ENCODE results near the gene LRR1. TPM values are rescaled to one million over a fixed set of nuclear protein-coding genes. Genes with fewer than 3 reads are reported as not detected.
"Not testable (repeated sequence)": the region's sequence is repeated elsewhere in the genome, so short reads cannot be mapped to it uniquely, and the experiment has no call there.

The LRR1 gene
- total RNA-seq, 1 experiment from 2014 or later = 19.0 TPM

DNA sequence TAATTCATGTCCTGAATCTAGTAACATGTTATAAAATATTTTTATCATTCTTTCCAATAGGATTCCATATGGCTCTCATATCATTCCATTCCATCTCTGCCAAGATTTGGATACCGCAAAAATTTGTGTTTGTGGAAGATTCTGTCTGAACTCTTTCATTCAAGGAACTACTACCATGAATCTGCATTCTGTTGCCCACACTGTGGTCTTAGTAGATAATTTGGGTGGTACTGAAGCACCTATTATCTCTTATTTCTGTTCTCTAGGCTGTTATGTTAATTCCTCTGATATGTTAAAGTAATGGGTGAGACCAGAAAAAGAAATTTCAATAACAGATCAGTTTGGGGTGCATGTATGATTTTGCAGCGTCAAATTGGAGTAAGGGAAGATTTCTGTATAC is 15.5 kb downstream of the LRR1 start:
- intact Hi-C loops (cut with micrococcal nuclease; ENCODE audit: unreplicated experiment) = no loop called here
- no TSS peak for BruUV-seq (replicated peaks)
- TF ChIP-seq CTCF (conservative IDR thresholded peaks at IDR 0.05) (no peak), EZH2 (IDR thresholded peaks at IDR 0.05; ENCODE audit: low read depth) (no peak)
- Histone ChIP-seq H3K4me2 (no peak overlapping the region), H2AFZ (no peak overlapping the region), H3K27me3 (ENCODE audit: insufficient read depth, low read depth) (no peaks in the 10 kb centered on the region), H3K9me2 (ENCODE audit: insufficient read depth) (no peaks in the 10 kb centered on the region), H3K4me1 (replicated peaks; ENCODE audit: insufficient read depth) (peaks cover 22% of the 10 kb centered on the region), H4K20me1 (ENCODE audit: insufficient read depth) (peaks cover 21% of the 10 kb centered on the region), H3K36me3 (ENCODE audit: low read depth) (peaks cover 23% of the 10 kb centered on the region; the same call in 1 of the 2 replicates), H3K9me3 (ENCODE audit: insufficient read depth, low read depth) (no peaks in the 10 kb centered on the region), H3K27ac (no peak overlapping the region), H3K79me2 (ENCODE audit: low read depth) (peaks cover 23% of the 10 kb centered on the region), H3F3A (ENCODE audit: insufficient read depth, low read depth) (peaks cover 35% of the 10 kb centered on the region), H3K4me3 (no peak overlapping the region)
- ChIA-PET POLR2A (ENCODE audit: unreplicated experiment) (no interaction called here), CTCF (no interaction called here)
- no peak for DNase-seq

- no peak overlapping the region for H3K4me2 ChIP-seq
- intact Hi-C loops (cut with micrococcal nuclease; ENCODE audit: unreplicated experiment) = no loop called here
- TF ChIP-seq CTCF (conservative IDR thresholded peaks at IDR 0.05) = no peak
- H4K20me1 ChIP-seq (ENCODE audit: insufficient read depth) = peaks cover 28% of the 10 kb centered on the region
- no peak overlapping the region for H3K4me3 ChIP-seq
- BruUV-seq (replicated peaks) = no TSS peak
- H3K9me3 ChIP-seq (ENCODE audit: insufficient read depth, low read depth) = no peaks in the 10 kb centered on the region
- H3K9me2 ChIP-seq (ENCODE audit: insufficient read depth) = no peaks in the 10 kb centered on the region
- no peaks in the 10 kb centered on the region for H3K27me3 ChIP-seq (ENCODE audit: insufficient read depth, low read depth)
- H3K36me3 ChIP-seq (ENCODE audit: low read depth) = peaks cover 24% of the 10 kb centered on the region; the same call in 1 of the 2 replicates
- peaks cover 37% of the 10 kb centered on the region for H3K79me2 ChIP-seq (ENCODE audit: low read depth)
- no peak overlapping the region; the same call in 1 of the 2 replicates for H3K27ac ChIP-seq
- no peak for DNase-seq
- no peak overlapping the region for H2AFZ ChIP-seq
- POLR2A ChIA-PET (ENCODE audit: unreplicated experiment) = no interaction called here
- CTCF ChIA-PET = no interaction called here
- peaks cover 41% of the 10 kb centered on the region for H3F3A ChIP-seq (ENCODE audit: insufficient read depth, low read depth)
- peaks cover 23% of the 10 kb centered on the region for H3K4me1 ChIP-seq (replicated peaks; ENCODE audit: insufficient read depth)
Measured at GRCh38 chr14:49615776-49616175, 17.0 kb downstream of the LRR1 start.

DNA sequence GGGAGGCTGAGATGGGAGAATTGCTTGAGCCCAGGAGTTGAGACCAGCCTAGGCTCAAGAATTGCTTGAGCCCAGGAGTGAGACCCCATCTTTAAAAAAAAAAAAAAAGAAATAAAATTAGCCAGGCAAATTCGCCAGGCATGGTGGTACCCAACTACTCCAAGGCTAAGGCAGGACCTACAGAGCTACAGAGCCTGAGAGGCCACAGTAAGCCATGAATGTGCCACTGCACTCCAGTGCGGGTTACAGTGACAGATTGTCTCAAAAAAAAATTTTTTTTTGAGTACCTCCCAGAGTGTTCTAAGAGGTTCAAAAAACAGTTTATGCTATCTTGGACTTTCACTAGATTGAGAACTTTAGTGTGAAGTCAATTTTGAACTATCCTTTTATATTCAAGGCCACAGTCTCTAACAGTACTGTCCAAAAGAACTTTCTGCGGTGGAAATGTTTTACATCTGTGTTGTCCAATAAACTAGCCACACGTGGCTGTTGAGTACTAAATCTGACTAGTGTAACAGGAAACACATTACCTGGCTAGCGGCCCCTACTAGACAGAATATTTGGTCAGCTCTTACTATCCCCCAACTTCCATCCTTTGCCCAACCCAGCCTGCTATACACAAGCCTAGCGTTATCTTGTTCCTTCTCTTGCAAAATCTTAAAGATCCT is 19.2 kb downstream of the LRR1 start:
- Histone ChIP-seq H3K9me2 (ENCODE audit: insufficient read depth) (no peaks in the 10 kb centered on the region), H3K36me3 (ENCODE audit: low read depth) (peaks cover 24% of the 10 kb centered on the region; the same call in 1 of the 2 replicates), H3K27me3 (ENCODE audit: insufficient read depth, low read depth) (no peaks in the 10 kb centered on the region), H3F3A (ENCODE audit: insufficient read depth, low read depth) (peaks cover 39% of the 10 kb centered on the region), H2AFZ (no peak overlapping the region), H4K20me1 (ENCODE audit: insufficient read depth) (peaks cover 37% of the 10 kb centered on the region), H3K4me3 (no peak overlapping the region; the same call in 1 of the 2 replicates), H3K9me3 (ENCODE audit: insufficient read depth, low read depth) (no peaks in the 10 kb centered on the region), H3K27ac (peak overlapping the region; percentile 47), H3K4me1 (replicated peaks; ENCODE audit: insufficient read depth) (peaks cover 36% of the 10 kb centered on the region), H3K79me2 (ENCODE audit: low read depth) (peaks cover 59% of the 10 kb centered on the region), H3K4me2 (peak overlapping the region; percentile 98; the same call in 1 of the 2 replicates)
- TF ChIP-seq CTCF (conservative IDR thresholded peaks at IDR 0.05) (no peak), EZH2 (IDR thresholded peaks at IDR 0.05; ENCODE audit: low read depth) (no peak)
- BruUV-seq (replicated peaks) = no TSS peak
- CTCF ChIA-PET = no interaction called here
- intact Hi-C loops (cut with micrococcal nuclease; ENCODE audit: unreplicated experiment) = no loop called here
- no peak for DNase-seq
- POLR2A ChIA-PET (ENCODE audit: unreplicated experiment) = interaction anchor here (0.6 kb wide), 1 partner anchor 150 kb away, joined by 3 read pairs; the partner anchor contains the start of gene KLHDC2

DNA sequence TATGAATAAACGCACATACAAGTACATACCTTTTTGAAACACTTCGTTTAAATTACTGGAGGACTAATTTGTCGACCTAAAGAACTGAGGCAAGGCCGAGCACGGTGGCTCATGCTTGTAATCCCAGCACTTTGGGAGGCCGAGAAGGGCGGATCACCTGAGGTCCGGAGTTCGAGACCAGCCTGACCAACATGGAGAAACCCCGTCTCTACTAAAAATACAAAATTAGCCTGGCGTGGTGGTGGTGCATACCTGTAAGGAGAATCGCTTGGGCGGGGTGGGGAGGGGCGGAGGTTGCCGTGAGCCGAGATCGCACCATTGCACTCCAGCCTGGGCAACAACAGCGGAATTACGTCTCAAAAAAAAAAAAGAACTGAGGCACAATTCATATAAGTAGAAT is 20.5 kb downstream of the LRR1 start:
- CTCF ChIA-PET = interaction anchor here (2.0 kb wide), 1 partner anchor 15 kb away, joined by 10 read pairs; no protein-coding TSS in a partner anchor
- DNase-seq; H3K9me2 ChIP-seq (ENCODE audit: insufficient read depth); H2AFZ ChIP-seq; intact Hi-C loops (cut with micrococcal nuclease; ENCODE audit: unreplicated experiment); H3K27me3 ChIP-seq (ENCODE audit: insufficient read depth, low read depth); POLR2A ChIA-PET (ENCODE audit: unreplicated experiment); H3K9me3 ChIP-seq (ENCODE audit: insufficient read depth, low read depth); BruUV-seq (replicated peaks): not testable (repeated sequence)
- H3K36me3 ChIP-seq (ENCODE audit: low read depth) = peaks cover 24% of the 10 kb centered on the region; the same call in 1 of the 2 replicates
- H3K27ac ChIP-seq = peak overlapping the region; percentile 96
- peaks cover 44% of the 10 kb centered on the region for H4K20me1 ChIP-seq (ENCODE audit: insufficient read depth)
- H3K4me2 ChIP-seq = peak overlapping the region; percentile 98
- H3K4me1 ChIP-seq (replicated peaks; ENCODE audit: insufficient read depth) = peaks cover 49% of the 10 kb centered on the region
- peaks cover 69% of the 10 kb centered on the region for H3K79me2 ChIP-seq (ENCODE audit: low read depth)
- H3K4me3 ChIP-seq = peak overlapping the region; percentile 100
- peaks cover 52% of the 10 kb centered on the region for H3F3A ChIP-seq (ENCODE audit: insufficient read depth, low read depth)

All from PC-9 (cell line).